Kidney (tissue), 14 donors: ENCODE data around the gene TAS1R1. TPM values are rescaled to one million over a fixed set of nuclear protein-coding genes. Genes with fewer than 3 reads are reported as not detected.

Source experiments
- DNase-seq, 5 donors: peaks; one replicate each; pipeline ENCODE4 v3.0.0-alpha.2; 2013 to 2020
- FAIRE-seq: peaks from 2 replicates; lab custom pipeline; 2012; peaks lifted over from hg19 to GRCh38; lab: Jason Lieb, UNC
- H3K27ac ChIP-seq, 2 donors: one replicate each; pipeline ENCODE4 v1.7.0; 2013; ENCODE audit warnings: low read depth in 2 of 2, low read length in 2 of 2, inconsistent platforms in 1 of 2
- H3K27me3 ChIP-seq: one replicate; pipeline ENCODE4 v1.7.1; 2013; ENCODE audit warnings: low read length, inconsistent platforms; ENCODE audit not compliant: control insufficient read depth, insufficient read depth
- H3K36me3 ChIP-seq, 3 donors: one replicate each; pipeline versions ENCODE4 v1.7.0 to v1.7.1; 2013; ENCODE audit warnings: low read length in 3 of 3, control low read depth in 1 of 3, inconsistent platforms in 1 of 3; ENCODE audit not compliant: insufficient read depth in 3 of 3, control insufficient read depth in 2 of 3
- H3K4me1 ChIP-seq, 3 donors: one replicate each; pipeline versions ENCODE4 v1.7.0 to v1.7.1; 2013; ENCODE audit warnings: low read length in 3 of 3, inconsistent platforms in 1 of 3, low read depth in 1 of 3; ENCODE audit not compliant: control insufficient read depth in 2 of 3, insufficient read depth in 2 of 3
- H3K4me3 ChIP-seq, 3 donors: one replicate each; pipeline versions ENCODE4 v1.7.0 to v1.8.1; 2013; ENCODE audit warnings: low read length in 3 of 3, control low read depth in 1 of 3, inconsistent platforms in 1 of 3
- H3K9ac ChIP-seq, 3 donors: one replicate each; pipeline versions ENCODE4 v1.7.0 to v1.7.1; 2013; ENCODE audit warnings: low read length in 3 of 3, control low read depth in 1 of 3, inconsistent platforms in 1 of 3
- H3K9me3 ChIP-seq, 3 donors: one replicate each; pipeline versions ENCODE4 v1.7.0 to v1.7.1; 2013; ENCODE audit warnings: low read length in 3 of 3, control low read depth in 1 of 3, inconsistent platforms in 1 of 3; ENCODE audit not compliant: control insufficient read depth in 2 of 3, insufficient read depth in 1 of 3
- CTCF ChIP-seq: IDR thresholded peaks from 3 replicates; pipeline ENCODE4 v1.5.1; 2012; ENCODE audit warnings: mild to moderate bottlenecking, moderate library complexity, borderline replicate concordance; ENCODE audit not compliant: insufficient read depth; ENCODE audit errors: extremely low read depth
- intact Hi-C: fragments of 100-400 bp; cut with DNase I; formaldehyde crosslinking; loops from one replicate; pipeline ENCODE4 v1.11.1; 2022
- polyA plus RNA-seq: library from polyadenylated mRNA; stranded (reverse); fragments of 350-450 nt; fragmentation: Illumina TruSeq; extraction: RNeasy Lipid Tissue Mini Kit (QIAGEN cat#74804); gene quantifications from one replicate; pipeline ENCODE4 v1.2.3, GENCODE V29; 2014; ENCODE audit warnings: low read depth, low replicate concordance; ENCODE audit not compliant: insufficient read depth
- total RNA-seq: library from RNA; stranded (reverse); fragmentation: NEBNext Ultra II Directional; extraction: Animal tissue kit (Norgen Biotek cat#: 25700); gene quantifications from one replicate; pipeline ENCODE4 v1.2.1, GENCODE V29; 2021
- donor health status: control.
- donor health status: control.
- donor health status: control.
- donor health status: control.
- donor health status: control.
- donor health status: DM: yes; HTN: yes; CAD: no.
- donor health status: Normal renal cell carcinoma (clear cell type).

TAS1R1 gene
- total and polyA plus RNA-seq, 2 donors from 2014 or later: not detected

GRCh38 chr1:6509919-6510291 lies 45.2 kb upstream of the TAS1R1 start:
- no peak overlapping the region for H3K9ac ChIP-seq
- intact Hi-C loops: no loop called here
- no peak for TF ChIP-seq CTCF
- H3K27ac ChIP-seq: no peak overlapping the region
- no peaks in the 10 kb centered on the region for H3K27me3 ChIP-seq
- DNase-seq: peak in 1 of 5 donors; percentile 57
- FAIRE-seq: no peak
- no peaks in the 10 kb centered on the region for H3K4me1 ChIP-seq
- no peaks in the 10 kb centered on the region for H3K9me3 ChIP-seq
- H3K36me3 ChIP-seq: no peaks in the 10 kb centered on the region
- no peak overlapping the region for H3K4me3 ChIP-seq

- DNase-seq (peak in 1 of 5 donors; percentile 45), FAIRE-seq (no peak)
- intact Hi-C loops: no loop called here
- H3K27ac ChIP-seq: no peak overlapping the region
- no peaks in the 10 kb centered on the region for H3K27me3 ChIP-seq
- H3K9ac ChIP-seq: no peak overlapping the region
- no peak for TF ChIP-seq CTCF
- no peaks in the 10 kb centered on the region for H3K9me3 ChIP-seq
- no peaks in the 10 kb centered on the region for H3K4me1 ChIP-seq
- H3K36me3 ChIP-seq: no peaks in the 10 kb centered on the region
- no peak overlapping the region for H3K4me3 ChIP-seq
These were observed 44.6 kb upstream of the TAS1R1 start for GRCh38 chr1:6510493-6510892.

GRCh38 chr1:6511056-6511455 lies 44.1 kb upstream of the TAS1R1 start:
- Histone ChIP-seq H3K4me3 (no peak overlapping the region), H3K27me3 (no peaks in the 10 kb centered on the region), H3K27ac (no peak overlapping the region), H3K9me3 (no peaks in the 10 kb centered on the region), H3K36me3 (no peaks in the 10 kb centered on the region), H3K9ac (no peak overlapping the region), H3K4me1 (no peaks in the 10 kb centered on the region)
- FAIRE-seq (no peak), DNase-seq (peak in 1 of 5 donors; percentile 57)
- no peak for TF ChIP-seq CTCF
- intact Hi-C loops: no loop called here
